ENCODE results near the gene LRRC17.
"Not testable (repeated sequence)": the region's sequence is repeated elsewhere in the genome, so short reads cannot be mapped to it uniquely, and the experiment has no call there.

DNA sequence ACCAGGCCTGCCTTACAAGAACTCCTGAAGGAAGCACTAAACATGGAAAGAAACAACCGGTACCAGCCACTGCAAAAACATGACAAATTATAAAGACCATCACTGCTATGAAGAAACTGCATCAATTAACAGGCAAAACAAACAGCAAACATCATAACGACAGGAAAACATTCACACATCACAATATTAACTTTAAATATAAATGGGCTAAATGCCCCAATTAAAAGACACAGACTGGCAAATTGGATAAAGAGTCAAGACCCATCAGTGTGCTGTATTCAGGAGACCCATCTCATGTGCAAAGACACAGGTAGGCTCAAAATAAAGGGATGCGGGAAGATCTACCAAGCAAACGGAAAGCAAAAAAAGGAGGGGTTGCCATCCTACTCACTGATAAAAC is 41.6 kb downstream of the LRRC17 start:
- TF ChIP-seq POLR2A (IDR thresholded peaks at IDR 0.05): not testable (repeated sequence)
- TF ChIP-seq, protein P1, sequence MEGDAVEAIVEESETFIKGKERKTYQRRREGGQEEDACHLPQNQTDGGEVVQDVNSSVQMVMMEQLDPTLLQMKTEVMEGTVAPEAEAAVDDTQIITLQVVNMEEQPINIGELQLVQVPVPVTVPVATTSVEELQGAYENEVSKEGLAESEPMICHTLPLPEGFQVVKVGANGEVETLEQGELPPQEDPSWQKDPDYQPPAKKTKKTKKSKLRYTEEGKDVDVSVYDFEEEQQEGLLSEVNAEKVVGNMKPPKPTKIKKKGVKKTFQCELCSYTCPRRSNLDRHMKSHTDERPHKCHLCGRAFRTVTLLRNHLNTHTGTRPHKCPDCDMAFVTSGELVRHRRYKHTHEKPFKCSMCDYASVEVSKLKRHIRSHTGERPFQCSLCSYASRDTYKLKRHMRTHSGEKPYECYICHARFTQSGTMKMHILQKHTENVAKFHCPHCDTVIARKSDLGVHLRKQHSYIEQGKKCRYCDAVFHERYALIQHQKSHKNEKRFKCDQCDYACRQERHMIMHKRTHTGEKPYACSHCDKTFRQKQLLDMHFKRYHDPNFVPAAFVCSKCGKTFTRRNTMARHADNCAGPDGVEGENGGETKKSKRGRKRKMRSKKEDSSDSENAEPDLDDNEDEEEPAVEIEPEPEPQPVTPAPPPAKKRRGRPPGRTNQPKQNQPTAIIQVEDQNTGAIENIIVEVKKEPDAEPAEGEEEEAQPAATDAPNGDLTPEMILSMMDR (IDR thresholded peaks at IDR 0.05): not testable (repeated sequence)

All from body of pancreas (tissue), 4 donors.